ENCODE data around the gene GLT8D2.

DNA sequence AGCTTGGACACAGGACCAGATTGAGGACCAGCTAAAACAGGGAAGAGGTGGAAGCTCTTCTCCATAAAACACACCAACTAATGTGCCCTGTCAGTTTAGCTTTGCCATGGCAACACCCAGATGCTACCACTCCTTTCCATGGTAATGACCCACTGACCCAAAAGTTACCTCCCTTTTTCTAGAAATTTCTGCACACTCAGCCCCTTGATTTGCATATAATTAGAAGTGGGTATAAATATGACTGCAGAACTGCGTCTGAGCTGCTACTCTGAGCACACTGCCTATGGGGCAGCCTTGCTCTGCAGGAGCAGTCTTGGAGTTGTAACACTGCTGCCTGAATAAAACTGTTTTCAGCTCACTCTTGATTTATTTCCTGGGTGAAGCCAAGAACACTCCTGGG lies 87.5 kb downstream of the GLT8D2 start:
- TF ChIP-seq EZH2 (IDR thresholded peaks at IDR 0.05; ENCODE audit: low read length, missing control alignments), result no peak
- TF ChIP-seq, protein P1, sequence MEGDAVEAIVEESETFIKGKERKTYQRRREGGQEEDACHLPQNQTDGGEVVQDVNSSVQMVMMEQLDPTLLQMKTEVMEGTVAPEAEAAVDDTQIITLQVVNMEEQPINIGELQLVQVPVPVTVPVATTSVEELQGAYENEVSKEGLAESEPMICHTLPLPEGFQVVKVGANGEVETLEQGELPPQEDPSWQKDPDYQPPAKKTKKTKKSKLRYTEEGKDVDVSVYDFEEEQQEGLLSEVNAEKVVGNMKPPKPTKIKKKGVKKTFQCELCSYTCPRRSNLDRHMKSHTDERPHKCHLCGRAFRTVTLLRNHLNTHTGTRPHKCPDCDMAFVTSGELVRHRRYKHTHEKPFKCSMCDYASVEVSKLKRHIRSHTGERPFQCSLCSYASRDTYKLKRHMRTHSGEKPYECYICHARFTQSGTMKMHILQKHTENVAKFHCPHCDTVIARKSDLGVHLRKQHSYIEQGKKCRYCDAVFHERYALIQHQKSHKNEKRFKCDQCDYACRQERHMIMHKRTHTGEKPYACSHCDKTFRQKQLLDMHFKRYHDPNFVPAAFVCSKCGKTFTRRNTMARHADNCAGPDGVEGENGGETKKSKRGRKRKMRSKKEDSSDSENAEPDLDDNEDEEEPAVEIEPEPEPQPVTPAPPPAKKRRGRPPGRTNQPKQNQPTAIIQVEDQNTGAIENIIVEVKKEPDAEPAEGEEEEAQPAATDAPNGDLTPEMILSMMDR (conservative IDR thresholded peaks at IDR 0.05 in 1 of 2, IDR thresholded peaks at IDR 0.05 in 1 of 2; ENCODE audit: low read depth in 1 of 2, low read length in 2 of 2), result no peak

All from fibroblast of lung (primary cell).